CD4-positive, alpha-beta T cell treated with Interleukin-6 at 100 ng/mL for 8 hours (primary cell): ENCODE results near the gene RUFY2.
"Not testable (repeated sequence)": the region's sequence is repeated elsewhere in the genome, so short reads cannot be mapped to it uniquely, and the experiment has no call there.

Experiments used
- DNase-seq: peaks from one replicate; pipeline ENCODE4 v3.0.0-alpha.2; 2020; ENCODE audit warnings: mixed read lengths, low spot score

RUFY2 gene

GRCh38 chr10:68406815-68407548 lies at the start of gene RUFY2:
Gene RUFY2, minus strand, starts transcription at chr10:68407277. Its CDS starts 88 bp downstream, at chr10:68407189.
- DNase-seq: peak; percentile 63

- not testable (repeated sequence) for DNase-seq
Observed at GRCh38 chr10:68449698-68450097, 42.6 kb upstream of the RUFY2 start.

GRCh38 chr10:68446179-68446578 lies 39.1 kb upstream of the RUFY2 start:
- no peak for DNase-seq

- no peak for DNase-seq
Observed at GRCh38 chr10:68442971-68443370, 35.9 kb upstream of the RUFY2 start.

GRCh38 chr10:68440898-68441297 lies 33.8 kb upstream of the RUFY2 start:
- no peak for DNase-seq

GRCh38 chr10:68435803-68436202 lies 28.7 kb upstream of the RUFY2 start:
- no peak for DNase-seq

GRCh38 chr10:68434657-68435056 lies 27.6 kb upstream of the RUFY2 start:
- no peak for DNase-seq

- no peak for DNase-seq
Observed at GRCh38 chr10:68428396-68429104, 21.5 kb upstream of the RUFY2 start.

- no peak for DNase-seq
Observed at GRCh38 chr10:68424454-68425014, 17.5 kb upstream of the RUFY2 start.

GRCh38 chr10:68423522-68423921 lies 16.4 kb upstream of the RUFY2 start:
- peak; percentile 14 for DNase-seq

- DNase-seq: no peak
Observed at GRCh38 chr10:68419376-68419775, 12.3 kb upstream of the RUFY2 start.

GRCh38 chr10:68408898-68409518 lies 1.9 kb upstream of the RUFY2 start:
- DNase-seq: no peak

- DNase-seq: peak; percentile 9
Observed at GRCh38 chr10:68406111-68406814, 814 bp downstream of the RUFY2 start.

- DNase-seq: no peak
Observed at GRCh38 chr10:68403701-68404100, 3.4 kb downstream of the RUFY2 start.

- no peak for DNase-seq
Observed at GRCh38 chr10:68402276-68402675, 4.8 kb downstream of the RUFY2 start.

- no peak for DNase-seq
Observed at GRCh38 chr10:68397005-68397404, 10.1 kb downstream of the RUFY2 start.

- DNase-seq: no peak
Observed at GRCh38 chr10:68385740-68386139, 21.3 kb downstream of the RUFY2 start.

- no peak for DNase-seq
Observed at GRCh38 chr10:68371604-68372003, 35.5 kb downstream of the RUFY2 start.

- no peak for DNase-seq
Observed at GRCh38 chr10:68367121-68367520, 40.0 kb downstream of the RUFY2 start.

GRCh38 chr10:68366600-68366999 lies 40.5 kb downstream of the RUFY2 start:
- no peak for DNase-seq

GRCh38 chr10:68365611-68366010 lies 41.5 kb downstream of the RUFY2 start:
- DNase-seq: no peak
